ENCODE measurements around the gene PLD6. TPM values are rescaled to one million over a fixed set of nuclear protein-coding genes. Genes with fewer than 3 reads are reported as not detected.

Gene PLD6
- total RNA-seq, 1 donor from 2014 or later: 3.7 TPM

GRCh38 chr17:17172001-17172939 lies 33.9 kb downstream of the PLD6 start:
- no peak for FAIRE-seq
- peak; percentile 54 for TF ChIP-seq CTCF (IDR thresholded peaks at IDR 0.05; ENCODE audit: insufficient read depth, low read length, severe bottlenecking)
- H3K4me3 ChIP-seq (ENCODE audit: low read depth, low read length): no peak overlapping the region
- H3K27me3 ChIP-seq (ENCODE audit: control insufficient read depth, insufficient read depth, low read length): no peaks in the 10 kb centered on the region
- H3K36me3 ChIP-seq (ENCODE audit: control insufficient read depth, insufficient read depth, low read length): peaks cover 53% of the 10 kb centered on the region
- peak; percentile 59 for DNase-seq (ENCODE audit: low read depth)

- peaks cover 47% of the 10 kb centered on the region for H3K36me3 ChIP-seq (ENCODE audit: control insufficient read depth, insufficient read depth, low read length)
Measured at GRCh38 chr17:17171186-17171585, 34.9 kb downstream of the PLD6 start.

GRCh38 chr17:17170346-17170985 lies 35.7 kb downstream of the PLD6 start:
- Histone ChIP-seq H3K36me3 (ENCODE audit: control insufficient read depth, insufficient read depth, low read length) (peaks cover 43% of the 10 kb centered on the region), H3K27me3 (ENCODE audit: control insufficient read depth, insufficient read depth, low read length) (no peaks in the 10 kb centered on the region), H3K4me3 (ENCODE audit: low read depth, low read length) (no peak overlapping the region)
- TF ChIP-seq CTCF (IDR thresholded peaks at IDR 0.05; ENCODE audit: insufficient read depth, low read length, severe bottlenecking): no peak
- DNase-seq (ENCODE audit: low read depth) (peak; percentile 72), FAIRE-seq (no peak)

More at GRCh38 chr17:17171186-17171585, 34.9 kb downstream of the PLD6 start:
- DNase-seq (ENCODE audit: low read depth): no peak
- Histone ChIP-seq H3K27me3 (ENCODE audit: control insufficient read depth, insufficient read depth, low read length) (no peaks in the 10 kb centered on the region), H3K4me3 (ENCODE audit: low read depth, low read length) (no peak overlapping the region)
- FAIRE-seq: peak; percentile 52
- no peak for TF ChIP-seq CTCF (IDR thresholded peaks at IDR 0.05; ENCODE audit: insufficient read depth, low read length, severe bottlenecking)

- FAIRE-seq: no peak
- Histone ChIP-seq H3K36me3 (ENCODE audit: control insufficient read depth, insufficient read depth, low read length) (peaks cover 44% of the 10 kb centered on the region), H3K27me3 (ENCODE audit: control insufficient read depth, insufficient read depth, low read length) (no peaks in the 10 kb centered on the region), H3K4me3 (ENCODE audit: low read depth, low read length) (no peak overlapping the region)
- no peak for TF ChIP-seq CTCF (IDR thresholded peaks at IDR 0.05; ENCODE audit: insufficient read depth, low read length, severe bottlenecking)
- no peak for DNase-seq (ENCODE audit: low read depth)
Measured at GRCh38 chr17:17169396-17169795, 36.7 kb downstream of the PLD6 start.

- Histone ChIP-seq H3K27me3 (ENCODE audit: control insufficient read depth, insufficient read depth, low read length) (no peaks in the 10 kb centered on the region), H3K36me3 (ENCODE audit: control insufficient read depth, insufficient read depth, low read length) (peaks cover 37% of the 10 kb centered on the region), H3K4me3 (ENCODE audit: low read depth, low read length) (no peak overlapping the region)
- no peak for FAIRE-seq
- no peak for DNase-seq (ENCODE audit: low read depth)
- TF ChIP-seq CTCF (IDR thresholded peaks at IDR 0.05; ENCODE audit: insufficient read depth, low read length, severe bottlenecking): no peak
Measured at GRCh38 chr17:17168401-17168800, 37.7 kb downstream of the PLD6 start.
